Epithelial cell of esophagus (primary cell): ENCODE results near the gene PNO1.

ENCODE experiments used
- DNase-seq: peaks from one replicate; pipeline ENCODE4 v3.0.0; 2010; ENCODE audit warnings: low read depth
- H3K4me3 ChIP-seq: 2 replicates; pipeline ENCODE4 v1.5.1; 2011; ENCODE audit warnings: mild to moderate bottlenecking, low read length, control low read depth
- TF ChIP-seq, protein P1 (sequence below): IDR thresholded peaks from 2 replicates; pipeline ENCODE4 v1.5.1; 2011; ENCODE audit warnings: low read depth, mild to moderate bottlenecking, low read length, control low read depth, inconsistent platforms; ENCODE audit not compliant: insufficient read depth; ENCODE audit errors: missing control alignments

PNO1 gene

DNA sequence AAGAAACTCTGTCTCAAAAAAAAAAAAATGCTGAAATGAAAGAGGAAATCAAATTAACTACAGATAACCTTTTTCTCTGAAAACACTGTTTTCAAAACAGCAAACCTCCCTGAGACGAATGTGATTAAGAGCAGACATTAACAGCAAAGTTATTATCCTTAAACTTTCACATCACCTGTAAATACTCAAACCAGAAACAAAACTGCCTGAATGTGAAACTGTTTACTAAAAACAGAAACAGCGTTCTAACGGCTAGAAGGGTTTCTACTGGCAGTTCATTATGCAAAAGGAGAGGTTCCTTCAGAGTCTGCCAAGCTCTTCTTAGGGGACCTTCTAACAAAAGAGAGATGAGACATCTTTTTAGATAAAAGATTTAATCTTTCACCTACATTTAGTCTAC lies 45.9 kb downstream of the PNO1 start:
- H3K4me3 ChIP-seq: no peak overlapping the region
- TF ChIP-seq, protein P1, sequence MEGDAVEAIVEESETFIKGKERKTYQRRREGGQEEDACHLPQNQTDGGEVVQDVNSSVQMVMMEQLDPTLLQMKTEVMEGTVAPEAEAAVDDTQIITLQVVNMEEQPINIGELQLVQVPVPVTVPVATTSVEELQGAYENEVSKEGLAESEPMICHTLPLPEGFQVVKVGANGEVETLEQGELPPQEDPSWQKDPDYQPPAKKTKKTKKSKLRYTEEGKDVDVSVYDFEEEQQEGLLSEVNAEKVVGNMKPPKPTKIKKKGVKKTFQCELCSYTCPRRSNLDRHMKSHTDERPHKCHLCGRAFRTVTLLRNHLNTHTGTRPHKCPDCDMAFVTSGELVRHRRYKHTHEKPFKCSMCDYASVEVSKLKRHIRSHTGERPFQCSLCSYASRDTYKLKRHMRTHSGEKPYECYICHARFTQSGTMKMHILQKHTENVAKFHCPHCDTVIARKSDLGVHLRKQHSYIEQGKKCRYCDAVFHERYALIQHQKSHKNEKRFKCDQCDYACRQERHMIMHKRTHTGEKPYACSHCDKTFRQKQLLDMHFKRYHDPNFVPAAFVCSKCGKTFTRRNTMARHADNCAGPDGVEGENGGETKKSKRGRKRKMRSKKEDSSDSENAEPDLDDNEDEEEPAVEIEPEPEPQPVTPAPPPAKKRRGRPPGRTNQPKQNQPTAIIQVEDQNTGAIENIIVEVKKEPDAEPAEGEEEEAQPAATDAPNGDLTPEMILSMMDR: no peak
- no peak for DNase-seq

DNA sequence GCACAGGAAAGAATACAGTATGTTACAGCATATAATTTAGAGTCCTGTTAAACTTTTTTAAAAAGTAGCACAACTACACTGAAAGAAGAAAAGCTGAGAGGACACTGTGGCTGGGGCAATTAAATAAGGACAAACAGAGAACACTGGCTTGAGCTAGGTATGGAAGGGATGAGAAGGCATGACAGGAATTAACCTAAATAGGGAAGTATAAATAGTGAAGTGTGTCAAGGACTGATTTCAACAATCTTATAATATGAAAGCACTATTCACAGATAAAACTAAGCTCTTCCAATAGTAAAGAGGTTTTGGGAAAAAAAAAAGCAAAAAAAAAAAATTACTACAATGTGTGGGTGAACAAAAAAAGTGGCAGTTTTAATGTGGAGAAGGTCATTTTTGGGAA lies 49.1 kb downstream of the PNO1 start:
- TF ChIP-seq, protein P1: no peak
- no peak for DNase-seq
- no peak overlapping the region for H3K4me3 ChIP-seq

DNA sequence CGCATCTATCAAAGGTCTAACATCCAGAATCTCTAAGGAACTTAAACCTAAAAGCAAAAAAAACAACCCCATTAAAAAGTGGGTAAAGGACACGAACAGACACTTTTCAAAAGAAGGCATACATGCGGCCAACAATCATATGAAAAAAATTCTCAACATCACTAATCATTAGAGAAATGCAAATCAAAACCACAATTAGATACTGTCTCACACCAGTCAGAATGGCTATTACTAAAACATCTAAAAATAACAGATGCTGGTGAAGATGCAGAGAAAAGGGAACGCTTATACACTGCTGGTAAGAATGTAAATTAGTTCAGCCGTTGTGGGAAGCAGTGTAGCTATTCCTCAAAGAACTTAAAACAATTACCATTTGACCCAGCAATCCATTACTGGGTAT lies 56.7 kb downstream of the PNO1 start:
- no peak for DNase-seq
- no peak overlapping the region for H3K4me3 ChIP-seq
- TF ChIP-seq, protein P1: no peak

DNA sequence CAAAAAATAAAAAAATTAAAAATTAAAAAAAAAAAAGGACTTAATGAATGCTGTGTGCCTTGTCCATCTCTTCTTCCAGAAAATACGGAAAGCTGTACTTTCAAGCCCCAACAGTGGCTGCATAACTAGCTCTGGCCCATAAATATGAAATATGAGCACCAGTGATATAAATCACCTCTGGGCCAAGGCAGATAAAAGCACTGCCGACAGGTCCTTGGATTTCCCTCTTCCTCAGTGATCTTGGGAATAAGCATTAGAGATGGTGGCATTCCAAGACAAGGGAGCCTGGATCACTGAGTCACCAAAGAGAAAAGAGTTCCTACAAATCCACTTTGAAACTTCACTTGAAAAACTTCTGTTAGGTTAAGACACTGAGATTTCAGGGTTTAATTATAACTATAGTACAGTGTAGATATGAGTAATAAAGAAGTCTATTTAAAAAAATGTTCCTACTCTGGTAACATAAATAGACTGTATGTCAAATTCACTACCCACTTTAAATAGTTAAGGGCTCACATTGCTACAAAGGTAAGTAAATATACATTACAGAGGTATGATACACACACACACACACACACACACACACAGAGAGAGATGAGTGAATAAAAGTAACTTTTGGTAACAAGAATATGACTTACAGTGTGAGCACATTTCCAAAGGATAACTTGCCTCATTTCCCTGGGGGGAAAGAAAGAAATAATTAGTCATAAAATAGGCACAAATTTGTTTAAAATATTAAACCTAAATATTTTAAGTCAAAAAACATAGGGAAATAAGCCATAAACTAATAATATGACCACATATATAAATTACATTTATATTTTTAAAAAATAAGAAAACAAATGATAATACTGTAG lies 59.0 kb downstream of the PNO1 start:
- no peak overlapping the region for H3K4me3 ChIP-seq
- TF ChIP-seq, protein P1: no peak
- no peak for DNase-seq

DNA sequence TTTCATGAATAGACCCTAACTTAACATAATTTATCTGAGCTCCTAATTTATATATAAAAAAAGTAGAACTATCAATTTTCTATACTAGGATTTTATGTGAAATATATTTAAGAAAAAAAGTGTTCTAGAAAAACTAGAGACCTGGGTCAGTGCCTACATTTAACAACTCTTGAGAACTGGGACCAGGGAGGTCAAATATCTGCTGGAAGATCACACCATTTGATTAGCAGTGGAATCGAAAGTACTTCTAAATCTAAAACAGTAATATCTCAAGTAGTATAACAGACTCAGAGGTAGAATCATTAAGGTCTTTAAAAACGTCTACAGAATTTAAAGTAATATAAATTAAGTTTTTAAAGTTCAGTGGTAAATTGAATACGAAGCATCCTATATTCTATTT lies 60.0 kb downstream of the PNO1 start:
- TF ChIP-seq, protein P1: no peak
- no peak overlapping the region for H3K4me3 ChIP-seq
- no peak for DNase-seq

DNA sequence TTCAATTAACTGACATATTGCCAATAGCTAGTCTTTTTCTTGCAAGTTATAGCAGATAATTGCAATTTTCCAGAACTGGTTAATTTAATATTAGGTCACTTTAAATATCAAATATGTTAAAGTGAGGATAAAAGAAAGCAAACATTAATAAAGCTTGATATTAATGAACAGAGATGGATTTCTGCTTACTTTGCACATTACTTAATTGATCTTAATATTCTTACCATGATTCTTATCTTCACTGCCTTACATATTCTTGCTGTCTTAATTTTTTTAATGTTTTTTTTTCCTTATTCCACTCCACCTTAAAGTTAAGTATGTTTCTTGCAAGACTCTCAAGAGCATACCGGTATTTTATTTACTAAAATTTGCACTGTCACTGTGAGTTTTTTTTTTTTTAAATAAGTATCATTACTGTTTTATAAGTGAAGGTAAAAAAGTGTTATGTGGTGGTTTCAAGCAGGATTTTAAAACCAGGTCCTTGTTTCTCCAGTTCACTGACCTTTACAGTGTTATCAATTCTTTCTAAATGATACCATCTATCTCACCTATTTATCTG lies 60.7 kb downstream of the PNO1 start:
- no peak overlapping the region for H3K4me3 ChIP-seq
- DNase-seq: no peak
- TF ChIP-seq, protein P1: no peak
